Heart left ventricle (tissue), 16 donors: ENCODE data around the gene SBDS. TPM values are rescaled to one million over a fixed set of nuclear protein-coding genes. Genes with fewer than 3 reads are reported as not detected.
"Not testable (repeated sequence)": the region's sequence is repeated elsewhere in the genome, so short reads cannot be mapped to it uniquely, and the experiment has no call there.

Experiments used
- ATAC-seq, 4 donors: fragments of 200-7000 bp; cut with Tn5 transposase; one replicate each; pipeline ENCODE4 v1.9.1; 2020 to 2022; ENCODE audit warnings: moderate library complexity in 4 of 4, mild to moderate bottlenecking in 3 of 4, moderate number of reproducible peaks in 1 of 4
- DNase-seq, 5 donors: peaks; one replicate each; pipeline ENCODE4 v3.0.0-alpha.2; 2020
- H3K27ac ChIP-seq, 12 donors: fragments of 200-600 bp; sonication (generic) in 4 of 12; one replicate each; pipeline versions ENCODE4 v1.5.0 to v1.8.0; 2016 to 2022; ENCODE audit warnings: mild to moderate bottlenecking in 2 of 12
- H3K27me3 ChIP-seq, 9 donors: fragments of 200-600 bp; sonication (generic) in 2 of 9; one replicate each; pipeline versions ENCODE4 v1.5.1 to v1.8.0; 2016 to 2022; ENCODE audit warnings: mild to moderate bottlenecking in 3 of 9
- H3K36me3 ChIP-seq, 9 donors: fragments of 200-600 bp; sonication (generic) in 2 of 9; one replicate each; pipeline versions ENCODE4 v1.5.0 to v1.8.0; 2018 to 2022; ENCODE audit warnings: mild to moderate bottlenecking in 2 of 9
- H3K4me1 ChIP-seq, 12 donors: fragments of 200-600 bp; sonication (generic) in 4 of 12; one replicate each; pipeline versions ENCODE4 v1.5.0 to v1.8.0; 2016 to 2022; ENCODE audit warnings: mild to moderate bottlenecking in 3 of 12
- H3K4me3 ChIP-seq, 12 donors: fragments of 200-600 bp; sonication (generic) in 4 of 12; one replicate each; pipeline versions ENCODE4 v1.5.0 to v1.8.0; 2017 to 2022; ENCODE audit warnings: mild to moderate bottlenecking in 9 of 12, moderate library complexity in 4 of 12
- H3K9me3 ChIP-seq, 12 donors: fragments of 200-600 bp; sonication (generic) in 4 of 12; one replicate each; pipeline versions ENCODE4 v1.5.0 to v1.8.0; 2016 to 2022; ENCODE audit warnings: mild to moderate bottlenecking in 1 of 12
- POLR2A ChIP-seq, 2 donors: fragments of 450-650 bp; IDR thresholded peaks; one replicate each; pipeline ENCODE4 v1.6.1; 2017; ENCODE audit warnings: antibody characterized with exemption in 2 of 2, mild to moderate bottlenecking in 2 of 2, moderate library complexity in 2 of 2
- WGBS, 4 donors: extraction: QIAGEN DNeasy Blood & Tissue Kit in 2 of 4; methylation state at CpG; one replicate each; pipeline versions ENCODE4 v1.1.5 to v1.1.7; 2013 to 2018; 5-methylcytosine and 5-hydroxymethylcytosine counted together
- intact Hi-C, 10 donors: fragments of 100-400 bp; cut with DNase I; formaldehyde crosslinking; loops; one replicate each; pipeline versions ENCODE4 v1.11.1 to v1.14.2; 2022
- polyA plus RNA-seq, 2 donors: library from polyadenylated mRNA; stranded (reverse); fragments of 200-250 nt; gene quantifications; one replicate each; pipeline ENCODE4 v1.2.3, GENCODE V29; 2013
- total RNA-seq, 9 donors: library from RNA; depleted of rRNA in 2 of 9; stranded (reverse); fragments of >200 nt in 2 of 9; fragmentation: NEBNext Ultra II Directional in 3 of 9; extraction: Animal tissue kit (Norgen Biotek cat#: 25700) in 3 of 9; gene quantifications; one replicate each; pipeline versions ENCODE4 v1.1.0 to v1.2.4, GENCODE V29; 2016 to 2023
- TF ChIP-seq, protein P1 (sequence below), 12 donors: fragments of 200-600 bp; sonication (generic) in 4 of 12; IDR thresholded peaks; one replicate each; pipeline versions ENCODE4 v1.5.0 to v1.8.0; 2018 to 2022; ENCODE audit warnings: antibody characterized with exemption in 12 of 12, mild to moderate bottlenecking in 5 of 12
- donor health status: ischemic (EF 13 %, LVEDD 7.1; RV severe dilation, severe dysfunction).
- donor health status: healthy with polysubstance abuse.
- donor health status: DM: no; HTN: yes; CAD: no.
- donor health status: DM: no; HTN: no; CAD: no.
- donor health status: ischemic (EF 25% LVEDD 6.9; RV normal size, moderate dysfunction).
- donor health status: ischemic (EF 25% LVEDD 5.7; RV mildly dilated, moderate dysfunction).
- donor health status: healthy.
- donor health status: DM: yes; HTN: yes; CAD: no.
- donor health status: ischemic (EF 35%, LVEDD 5.7; RV mildly dilated, moderate dysfunction).
- donor health status: nonischemic (EF 11% LVEDD 7.7; RV severe dilation, severe dysfunction).
- donor health status: DM: yes; HTN: yes; CAD: no.
- donor health status: PGD.
- donor health status: ischemic (EF 29% LVEDD 5.4; RV normal size, mild dysfunction).
- donor health status: nonischemic (EF 23%, LVEDD 6.1; RV moderate dilation, normal function).

Gene SBDS
- total and polyA plus RNA-seq, 11 donors, result 135 to 310 (median 225) TPM

- 80 to 86% (median 82%) methylated on average over 15 of the region's 15 CpGs for WGBS, 4 donors
These were observed 20.3 kb downstream of the SBDS start for GRCh38 chr7:66974986-66975590.

GRCh38 chr7:66970310-66970709 lies 25.1 kb downstream of the SBDS start:
- Histone ChIP-seq H3K4me3 (no peak overlapping the region), H3K9me3 (no peaks in the 10 kb centered on the region), H3K4me1 (no peaks in the 10 kb centered on the region), H3K27ac (no peak overlapping the region), H3K27me3 (no peaks in the 10 kb centered on the region), H3K36me3 (no peaks in the 10 kb centered on the region)
- TF ChIP-seq, protein P1, sequence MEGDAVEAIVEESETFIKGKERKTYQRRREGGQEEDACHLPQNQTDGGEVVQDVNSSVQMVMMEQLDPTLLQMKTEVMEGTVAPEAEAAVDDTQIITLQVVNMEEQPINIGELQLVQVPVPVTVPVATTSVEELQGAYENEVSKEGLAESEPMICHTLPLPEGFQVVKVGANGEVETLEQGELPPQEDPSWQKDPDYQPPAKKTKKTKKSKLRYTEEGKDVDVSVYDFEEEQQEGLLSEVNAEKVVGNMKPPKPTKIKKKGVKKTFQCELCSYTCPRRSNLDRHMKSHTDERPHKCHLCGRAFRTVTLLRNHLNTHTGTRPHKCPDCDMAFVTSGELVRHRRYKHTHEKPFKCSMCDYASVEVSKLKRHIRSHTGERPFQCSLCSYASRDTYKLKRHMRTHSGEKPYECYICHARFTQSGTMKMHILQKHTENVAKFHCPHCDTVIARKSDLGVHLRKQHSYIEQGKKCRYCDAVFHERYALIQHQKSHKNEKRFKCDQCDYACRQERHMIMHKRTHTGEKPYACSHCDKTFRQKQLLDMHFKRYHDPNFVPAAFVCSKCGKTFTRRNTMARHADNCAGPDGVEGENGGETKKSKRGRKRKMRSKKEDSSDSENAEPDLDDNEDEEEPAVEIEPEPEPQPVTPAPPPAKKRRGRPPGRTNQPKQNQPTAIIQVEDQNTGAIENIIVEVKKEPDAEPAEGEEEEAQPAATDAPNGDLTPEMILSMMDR (IDR thresholded peaks at IDR 0.05), result no peak
- TF ChIP-seq POLR2A (IDR thresholded peaks at IDR 0.05), result no peak
- no peak for ATAC-seq
- WGBS, 4 donors, result 72 to 82% (median 80%) methylated on average over 4 to 5 of the region's 5 CpGs
- intact Hi-C loops, result no loop called here
- DNase-seq, result no peak

More at GRCh38 chr7:66974986-66975590, 20.3 kb downstream of the SBDS start:
- Histone ChIP-seq H3K4me1 (no peaks in the 10 kb centered on the region), H3K27me3 (no peaks in the 10 kb centered on the region), H3K27ac (no peak overlapping the region), H3K4me3 (no peak overlapping the region), H3K36me3 (no peaks in the 10 kb centered on the region), H3K9me3 (peaks cover 0 to 10% (median 0%) of the 10 kb centered on the region in 12 donors)
- TF ChIP-seq POLR2A (IDR thresholded peaks at IDR 0.05), result no peak
- TF ChIP-seq, protein P1 (IDR thresholded peaks at IDR 0.05), result no peak
- intact Hi-C loops, result no loop called here
- no peak for DNase-seq
- no peak for ATAC-seq

DNA sequence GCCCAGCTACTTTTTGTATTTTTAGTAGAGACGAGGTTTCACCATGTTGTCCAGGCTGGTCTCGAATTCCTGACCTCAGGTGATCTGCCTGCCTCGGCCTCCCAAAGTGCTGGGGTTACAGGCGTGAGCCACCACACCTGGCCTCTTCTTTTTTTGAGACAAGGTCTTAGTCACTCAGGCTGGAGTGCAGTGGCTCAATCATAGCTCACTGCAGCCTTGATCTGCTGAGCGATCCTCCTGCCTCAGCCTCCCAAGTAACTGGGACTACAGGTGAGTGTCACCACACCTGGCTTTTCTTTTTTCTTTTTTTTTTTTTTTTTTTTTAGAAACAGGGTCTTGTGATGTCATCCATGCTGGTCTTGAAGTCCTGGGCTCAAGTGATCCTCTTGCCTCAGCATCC lies 26.4 kb downstream of the SBDS start:
- H3K27me3 ChIP-seq, H3K4me1 ChIP-seq, intact Hi-C loops, H3K4me3 ChIP-seq, H3K9me3 ChIP-seq, H3K36me3 ChIP-seq, H3K27ac ChIP-seq, ATAC-seq, DNase-seq: not testable (repeated sequence)
- WGBS, 4 donors, result 85 to 97% (median 95%) methylated on average over 5 of the region's 5 CpGs

GRCh38 chr7:66967029-66967428 lies 28.4 kb downstream of the SBDS start:
- TF ChIP-seq, protein P1 (IDR thresholded peaks at IDR 0.05), result no peak
- Histone ChIP-seq H3K27ac (no peak overlapping the region), H3K4me3 (no peak overlapping the region), H3K36me3 (no peaks in the 10 kb centered on the region), H3K27me3 (no peaks in the 10 kb centered on the region), H3K4me1 (no peaks in the 10 kb centered on the region), H3K9me3 (no peaks in the 10 kb centered on the region)
- no peak for DNase-seq
- 87 to 92% (median 89%) methylated on average over 3 to 6 of the region's 6 CpGs for WGBS, 4 donors
- intact Hi-C loops, result no loop called here
- no peak for ATAC-seq

DNA sequence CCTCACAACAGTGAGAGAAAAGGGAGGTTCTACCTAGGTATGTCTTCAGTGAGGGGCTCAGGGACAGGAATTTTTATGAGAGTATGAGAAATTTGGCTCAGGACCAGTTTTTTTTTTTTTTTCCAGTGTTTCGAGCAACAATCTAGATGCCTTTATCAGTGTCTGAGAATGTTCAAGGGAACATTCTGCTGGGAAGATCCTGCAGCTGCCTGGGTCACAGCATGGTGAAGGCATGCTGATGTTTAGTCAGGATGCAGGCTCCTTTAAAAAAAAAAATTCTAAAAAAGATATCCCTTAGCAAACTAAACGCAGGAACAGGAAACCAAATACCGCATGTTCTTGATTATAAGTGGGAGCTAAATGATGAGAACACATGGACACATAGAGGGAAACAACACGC lies 31.0 kb downstream of the SBDS start:
- no peak overlapping the region for H3K27ac ChIP-seq
- intact Hi-C loops, result no loop called here
- H3K4me3 ChIP-seq, result no peak overlapping the region
- no peaks in the 10 kb centered on the region for H3K9me3 ChIP-seq
- no peaks in the 10 kb centered on the region for H3K4me1 ChIP-seq
- TF ChIP-seq POLR2A (IDR thresholded peaks at IDR 0.05), result no peak
- TF ChIP-seq, protein P1 (IDR thresholded peaks at IDR 0.05), result no peak
- WGBS, 4 donors, result 32 to 44% (median 40%) methylated on average over 4 of the region's 4 CpGs
- peaks cover 0 to 18% (median 7%) of the 10 kb centered on the region in 9 donors for H3K36me3 ChIP-seq
- ATAC-seq (no peak), DNase-seq (no peak)
- H3K27me3 ChIP-seq, result no peaks in the 10 kb centered on the region
